Body of pancreas (tissue), 4 donors: Measurements from ENCODE around the gene ZNF785. TPM values are rescaled to one million over a fixed set of nuclear protein-coding genes. Genes with fewer than 3 reads are reported as not detected.

Source experiments
- ATAC-seq: fragments of 150-250 bp; one replicate; pipeline ENCODE4 v1.9.1; 2016
- DNase-seq, 4 donors: peaks; one replicate each; pipeline ENCODE4 v3.0.0-alpha.2; 2019
- H3K27ac ChIP-seq, 4 donors: fragments of 200-600 bp; sonication (generic); 1 replicate in 3 of 4; 2 replicates in 1 of 4; pipeline versions ENCODE4 v1.5.1 to v1.6.1; 2016 to 2019; ENCODE audit warnings: mild to moderate bottlenecking in 1 of 4, mixed read lengths in 1 of 4, moderate library complexity in 1 of 4
- H3K27me3 ChIP-seq, 2 donors: fragments of 200-600 bp; sonication (generic); one replicate each; pipeline ENCODE4 v1.6.0; 2016; ENCODE audit warnings: mild to moderate bottlenecking in 1 of 2
- H3K36me3 ChIP-seq, 2 donors: fragments of 200-600 bp; sonication (generic); replicated peaks in 1 of 2; 2 replicates each; pipeline ENCODE4 v1.5.1; 2016; ENCODE audit warnings: low read depth in 2 of 2; ENCODE audit not compliant: insufficient read depth in 1 of 2
- H3K4me1 ChIP-seq: fragments of 200-600 bp; sonication (generic); one replicate; pipeline ENCODE4 v1.6.0; 2016
- H3K4me3 ChIP-seq, 2 donors: fragments of 200-600 bp; sonication (generic); 1 replicate in 1 of 2; 2 replicates in 1 of 2; pipeline ENCODE4 v1.5.1; 2016 to 2019
- H3K9me3 ChIP-seq, 3 donors: fragments of 200-600 bp; sonication (generic); 1 replicate in 2 of 3; 2 replicates in 1 of 3; pipeline ENCODE4 v1.5.1; 2016
- POLR2A ChIP-seq, 3 donors: fragments of 450-650 bp; IDR thresholded peaks; one replicate each; pipeline ENCODE4 v1.6.1; 2016; ENCODE audit warnings: antibody characterized with exemption in 3 of 3, mild to moderate bottlenecking in 2 of 3
- WGBS, 2 donors: methylation state at CpG; one replicate each; pipeline ENCODE4 v1.1.5; 2017; 5-methylcytosine and 5-hydroxymethylcytosine counted together
- intact Hi-C: fragments of 100-400 bp; cut with DNase I; formaldehyde crosslinking; loops from one replicate; pipeline ENCODE4 v1.15.1; 2023
- total RNA-seq, 2 donors: library from RNA; depleted of rRNA; stranded (reverse); fragments of >200 nt; gene quantifications; one replicate each; pipeline ENCODE4 v1.1.0, GENCODE V29; 2016
- TF ChIP-seq, protein P1 (sequence below), 7 experiments: fragments of 450-650 bp in 4 of 7; fragments of 200-600 bp in 3 of 7; sonication (generic) in 3 of 7; IDR thresholded peaks; one replicate each; pipeline ENCODE4 v1.5.1; 2016 to 2019; ENCODE audit warnings: antibody characterized with exemption in 7 of 7

The ZNF785 gene
- total RNA-seq, 2 donors from 2014 or later, result 10.9 to 16.1 TPM

DNA sequence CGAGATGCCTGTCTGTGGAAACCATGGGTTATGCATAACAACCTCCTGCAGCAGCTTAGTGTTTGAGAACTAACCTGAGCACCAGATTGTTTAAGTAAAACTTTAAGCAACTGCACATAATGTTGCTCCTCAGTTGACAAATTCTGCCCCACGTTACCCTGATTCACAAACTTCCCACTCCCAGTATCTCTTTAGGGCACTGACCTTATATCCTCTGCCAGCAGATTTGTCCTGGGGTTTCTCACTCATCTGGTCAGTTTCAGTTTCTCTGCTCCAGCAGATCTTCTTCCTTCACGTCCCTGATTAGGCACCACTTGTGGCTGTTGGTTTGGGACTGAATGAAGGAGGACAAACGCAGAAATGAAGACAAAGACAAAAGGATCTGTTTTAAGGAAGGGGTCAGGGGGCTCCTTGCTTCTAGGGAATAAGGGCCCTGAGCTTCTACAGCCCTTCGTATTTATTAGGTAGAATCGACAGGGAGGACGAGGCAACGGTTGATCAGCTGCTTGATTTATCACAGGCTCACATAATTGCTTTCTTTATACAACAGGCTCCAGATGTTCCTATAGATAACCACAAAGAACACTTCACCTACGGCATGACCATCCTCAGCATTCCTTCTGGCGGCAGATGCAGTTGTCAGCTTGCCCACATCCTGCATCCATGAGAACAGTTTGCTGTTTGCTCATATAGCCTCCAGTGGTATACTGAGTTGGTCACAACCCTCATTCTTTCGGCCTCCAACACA lies 38.2 kb upstream of the ZNF785 start:
- TF ChIP-seq POLR2A (IDR thresholded peaks at IDR 0.05), result no peak
- TF ChIP-seq, protein P1, sequence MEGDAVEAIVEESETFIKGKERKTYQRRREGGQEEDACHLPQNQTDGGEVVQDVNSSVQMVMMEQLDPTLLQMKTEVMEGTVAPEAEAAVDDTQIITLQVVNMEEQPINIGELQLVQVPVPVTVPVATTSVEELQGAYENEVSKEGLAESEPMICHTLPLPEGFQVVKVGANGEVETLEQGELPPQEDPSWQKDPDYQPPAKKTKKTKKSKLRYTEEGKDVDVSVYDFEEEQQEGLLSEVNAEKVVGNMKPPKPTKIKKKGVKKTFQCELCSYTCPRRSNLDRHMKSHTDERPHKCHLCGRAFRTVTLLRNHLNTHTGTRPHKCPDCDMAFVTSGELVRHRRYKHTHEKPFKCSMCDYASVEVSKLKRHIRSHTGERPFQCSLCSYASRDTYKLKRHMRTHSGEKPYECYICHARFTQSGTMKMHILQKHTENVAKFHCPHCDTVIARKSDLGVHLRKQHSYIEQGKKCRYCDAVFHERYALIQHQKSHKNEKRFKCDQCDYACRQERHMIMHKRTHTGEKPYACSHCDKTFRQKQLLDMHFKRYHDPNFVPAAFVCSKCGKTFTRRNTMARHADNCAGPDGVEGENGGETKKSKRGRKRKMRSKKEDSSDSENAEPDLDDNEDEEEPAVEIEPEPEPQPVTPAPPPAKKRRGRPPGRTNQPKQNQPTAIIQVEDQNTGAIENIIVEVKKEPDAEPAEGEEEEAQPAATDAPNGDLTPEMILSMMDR (IDR thresholded peaks at IDR 0.05), result no peak
- Histone ChIP-seq H3K4me3 (no peak overlapping the region), H3K9me3 (no peaks in the 10 kb centered on the region), H3K36me3 (no peaks in the 10 kb centered on the region), H3K4me1 (no peaks in the 10 kb centered on the region), H3K27me3 (no peaks in the 10 kb centered on the region), H3K27ac (no peak overlapping the region)
- DNase-seq, result no peak
- ATAC-seq, result no peak
- intact Hi-C loops, result loop anchor here (10.0 kb wide), 1 partner anchor 579 kb away; no protein-coding TSS in a partner anchor
- WGBS, 2 donors, result 70 to 78% methylated on average over 11 of the region's 11 CpGs

DNA sequence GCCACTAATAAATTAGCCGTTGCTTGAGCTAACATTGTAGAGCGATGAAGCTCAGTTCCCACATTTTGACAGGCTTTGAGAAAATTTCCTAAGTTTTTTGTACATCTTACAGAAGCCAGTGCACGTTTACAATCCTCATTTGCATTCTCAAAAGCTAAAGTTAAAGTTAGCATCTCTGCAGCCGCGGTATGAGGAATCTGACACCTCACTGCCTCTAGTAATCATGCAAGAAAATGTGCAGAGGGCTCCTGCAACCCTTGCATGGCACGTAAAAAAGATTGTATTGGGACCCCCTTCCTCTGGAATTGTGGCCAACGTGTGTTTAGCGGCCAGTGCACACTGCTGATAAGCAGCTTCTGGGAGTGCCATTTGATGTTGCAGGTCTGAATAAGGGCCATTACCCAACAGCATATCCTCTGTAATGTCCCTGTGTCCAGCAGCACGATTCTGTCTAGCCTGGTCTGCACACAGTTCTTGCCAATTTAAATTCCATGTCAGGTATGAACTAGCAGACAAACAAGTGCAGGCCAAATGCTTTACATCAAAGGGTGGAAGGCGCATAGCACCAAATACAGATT lies 37.0 kb upstream of the ZNF785 start:
- Histone ChIP-seq H3K27me3 (no peaks in the 10 kb centered on the region), H3K4me1 (no peaks in the 10 kb centered on the region), H3K4me3 (no peak overlapping the region), H3K27ac (no peak overlapping the region), H3K36me3 (no peaks in the 10 kb centered on the region), H3K9me3 (no peaks in the 10 kb centered on the region)
- intact Hi-C loops, result loop anchor here (10.0 kb wide), 1 partner anchor 578 kb away; no protein-coding TSS in a partner anchor
- DNase-seq (no peak), ATAC-seq (no peak)
- WGBS, 2 donors, result 41 to 64% methylated on average over 7 to 10 of the region's 10 CpGs
- TF ChIP-seq, protein P1 (IDR thresholded peaks at IDR 0.05), result no peak
- TF ChIP-seq POLR2A (IDR thresholded peaks at IDR 0.05), result no peak

DNA sequence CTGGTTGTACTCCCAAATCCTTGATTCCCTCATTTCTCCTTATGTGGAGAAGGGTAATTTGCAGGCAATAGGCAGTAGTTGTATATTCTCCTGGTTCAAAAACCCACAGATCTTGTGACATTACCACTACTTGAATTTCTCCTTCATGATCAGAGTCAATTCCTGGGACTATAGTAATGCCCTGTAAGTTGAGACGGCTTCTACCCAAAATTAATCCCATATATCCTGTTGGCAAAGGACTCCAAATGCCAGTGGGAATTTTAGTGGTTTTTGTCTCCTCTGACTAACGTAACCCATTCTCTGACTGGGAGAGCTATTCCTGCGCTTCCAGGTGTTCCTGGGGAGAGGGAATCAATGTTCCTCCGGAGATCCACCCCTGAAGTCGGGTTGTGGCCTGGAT lies 36.3 kb upstream of the ZNF785 start:
- Histone ChIP-seq H3K9me3 (no peaks in the 10 kb centered on the region), H3K4me1 (no peaks in the 10 kb centered on the region), H3K36me3 (no peaks in the 10 kb centered on the region), H3K4me3 (no peak overlapping the region), H3K27me3 (no peaks in the 10 kb centered on the region), H3K27ac (no peak overlapping the region)
- TF ChIP-seq, protein P1 (IDR thresholded peaks at IDR 0.05), result no peak
- no peak for TF ChIP-seq POLR2A (IDR thresholded peaks at IDR 0.05)
- ATAC-seq, result no peak
- WGBS, 2 donors, result 77 to 79% methylated on average over 5 of the region's 5 CpGs
- DNase-seq, result no peak
- intact Hi-C loops, result loop anchor here (10.0 kb wide), 1 partner anchor 577 kb away; no protein-coding TSS in a partner anchor

DNA sequence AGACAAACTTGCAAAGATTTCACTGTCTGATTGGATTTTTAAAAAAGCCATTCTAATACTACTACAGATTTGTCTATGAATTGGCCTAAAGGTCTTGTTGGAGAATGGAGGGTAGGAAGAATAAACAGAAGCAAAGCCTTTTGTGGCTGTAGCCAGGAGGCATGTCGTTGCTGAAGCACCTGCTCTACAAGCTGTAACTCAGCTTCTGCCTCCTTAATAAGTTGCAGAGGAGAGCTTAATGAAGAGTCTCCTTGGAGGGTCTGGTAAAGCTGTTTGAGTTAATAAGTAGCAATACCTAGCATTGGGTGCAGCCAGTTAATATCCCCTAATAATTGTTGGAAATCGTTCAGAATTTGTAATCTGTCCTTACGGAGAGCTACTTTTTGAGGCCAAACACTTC lies 34.7 kb upstream of the ZNF785 start:
- ATAC-seq, result no peak
- no peak for TF ChIP-seq POLR2A (IDR thresholded peaks at IDR 0.05)
- TF ChIP-seq, protein P1 (IDR thresholded peaks at IDR 0.05), result no peak
- no peaks in the 10 kb centered on the region for H3K9me3 ChIP-seq
- no peak overlapping the region for H3K4me3 ChIP-seq
- no peak for DNase-seq
- intact Hi-C loops, result loop anchor here (10.0 kb wide), 1 partner anchor 575 kb away; no protein-coding TSS in a partner anchor
- H3K36me3 ChIP-seq, result no peaks in the 10 kb centered on the region
- H3K27ac ChIP-seq, result no peak overlapping the region
- 38 to 43% methylated on average over 3 of the region's 3 CpGs for WGBS, 2 donors
- no peaks in the 10 kb centered on the region for H3K27me3 ChIP-seq
- peaks cover 5% of the 10 kb centered on the region for H3K4me1 ChIP-seq
